ENCODE results near the gene SYK. TPM values are rescaled to one million over a fixed set of nuclear protein-coding genes. Genes with fewer than 3 reads are reported as not detected.

The SYK gene
- total RNA-seq, 1 donor from 2014 or later, result 0.41 TPM

DNA sequence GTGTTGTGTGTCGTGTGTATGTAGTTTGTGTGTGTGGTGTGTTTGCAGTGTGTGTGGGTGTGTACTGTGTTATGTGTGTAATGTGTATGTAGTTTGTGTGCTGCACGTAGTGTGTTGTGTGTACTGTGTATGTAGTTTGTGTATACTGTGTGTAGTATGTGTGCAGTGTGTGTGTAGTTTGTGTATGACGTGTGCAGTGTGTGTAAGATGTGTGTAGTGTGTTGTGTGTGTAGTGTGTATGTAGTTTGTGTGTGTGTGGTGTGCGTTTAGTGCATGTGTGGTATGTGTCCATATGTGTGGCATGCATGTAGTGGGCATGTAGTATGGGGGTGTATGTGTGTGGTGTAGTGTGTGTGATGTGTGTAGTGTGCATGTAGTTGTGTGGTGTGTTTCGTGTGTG lies 39.6 kb downstream of the SYK start:
- FAIRE-seq (no peak), DNase-seq (ENCODE audit: low read depth) (peak; percentile 0)
- H3K9me3 ChIP-seq (ENCODE audit: insufficient read depth, low read depth, low read length), result peaks cover 18% of the 10 kb centered on the region
- Mint-ChIP-seq H3K9me3 (ENCODE audit: unreplicated experiment) (no peaks in the 10 kb centered on the region), H3K36me3 (ENCODE audit: low read depth, unreplicated experiment) (no peaks in the 10 kb centered on the region), H3K4me1 (ENCODE audit: low read depth, unreplicated experiment) (peaks cover 3% of the 10 kb centered on the region), H3K4me3 (ENCODE audit: unreplicated experiment) (no peak overlapping the region), H3K27ac (ENCODE audit: unreplicated experiment) (no peak overlapping the region), H3K27me3 (ENCODE audit: low read depth, unreplicated experiment) (no peaks in the 10 kb centered on the region)
- no peaks in the 10 kb centered on the region for H3K27me3 ChIP-seq (ENCODE audit: insufficient read depth, low read length)
- no peak overlapping the region for H3K4me3 ChIP-seq (ENCODE audit: insufficient read depth, low read depth, low read length)
- H3K79me2 ChIP-seq (ENCODE audit: insufficient read depth, low read length), result no peaks in the 10 kb centered on the region
- H3K36me3 ChIP-seq (ENCODE audit: insufficient read depth, low read length), result no peaks in the 10 kb centered on the region
- no peak overlapping the region for H3K4me2 ChIP-seq (ENCODE audit: low read length)
- H2AFZ ChIP-seq (ENCODE audit: low read depth, low read length), result no peak overlapping the region
- no peak overlapping the region for H3K27ac ChIP-seq (ENCODE audit: low read depth, low read length)
- no peak for TF ChIP-seq EZH2 (IDR thresholded peaks at IDR 0.05; ENCODE audit: insufficient read depth, low read length)
- TF ChIP-seq, protein P1, sequence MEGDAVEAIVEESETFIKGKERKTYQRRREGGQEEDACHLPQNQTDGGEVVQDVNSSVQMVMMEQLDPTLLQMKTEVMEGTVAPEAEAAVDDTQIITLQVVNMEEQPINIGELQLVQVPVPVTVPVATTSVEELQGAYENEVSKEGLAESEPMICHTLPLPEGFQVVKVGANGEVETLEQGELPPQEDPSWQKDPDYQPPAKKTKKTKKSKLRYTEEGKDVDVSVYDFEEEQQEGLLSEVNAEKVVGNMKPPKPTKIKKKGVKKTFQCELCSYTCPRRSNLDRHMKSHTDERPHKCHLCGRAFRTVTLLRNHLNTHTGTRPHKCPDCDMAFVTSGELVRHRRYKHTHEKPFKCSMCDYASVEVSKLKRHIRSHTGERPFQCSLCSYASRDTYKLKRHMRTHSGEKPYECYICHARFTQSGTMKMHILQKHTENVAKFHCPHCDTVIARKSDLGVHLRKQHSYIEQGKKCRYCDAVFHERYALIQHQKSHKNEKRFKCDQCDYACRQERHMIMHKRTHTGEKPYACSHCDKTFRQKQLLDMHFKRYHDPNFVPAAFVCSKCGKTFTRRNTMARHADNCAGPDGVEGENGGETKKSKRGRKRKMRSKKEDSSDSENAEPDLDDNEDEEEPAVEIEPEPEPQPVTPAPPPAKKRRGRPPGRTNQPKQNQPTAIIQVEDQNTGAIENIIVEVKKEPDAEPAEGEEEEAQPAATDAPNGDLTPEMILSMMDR (IDR thresholded peaks at IDR 0.05; ENCODE audit: insufficient read depth, low read depth, low read length), result no peak
- H3K4me1 ChIP-seq (ENCODE audit: insufficient read depth, low read length), result no peaks in the 10 kb centered on the region
- no peaks in the 10 kb centered on the region for H4K20me1 ChIP-seq (ENCODE audit: insufficient read depth, low read length)
- no peak overlapping the region for H3K9ac ChIP-seq (ENCODE audit: low read length)

DNA sequence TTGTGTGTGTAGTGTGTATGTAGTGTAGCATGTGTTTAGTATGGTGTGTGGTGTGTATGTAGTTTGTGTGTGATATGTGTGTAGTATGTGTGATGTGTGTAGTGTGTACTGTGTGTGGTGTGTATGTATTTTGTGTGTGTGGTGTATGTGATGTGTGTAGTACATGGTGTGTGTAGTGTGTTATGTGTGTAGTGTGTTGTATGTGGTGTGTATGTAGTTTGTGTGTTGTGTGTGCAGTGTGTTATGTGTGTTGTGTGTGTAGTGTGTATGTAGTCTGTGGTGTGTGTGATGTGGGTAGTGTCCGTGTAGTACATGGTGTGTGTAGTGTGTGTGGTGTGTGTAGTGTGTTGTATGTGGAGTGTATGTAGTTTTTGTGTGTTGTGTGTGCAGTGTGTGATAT lies 40.0 kb downstream of the SYK start:
- FAIRE-seq, result no peak
- H3K9me3 ChIP-seq (ENCODE audit: insufficient read depth, low read depth, low read length), result peaks cover 18% of the 10 kb centered on the region
- no peaks in the 10 kb centered on the region for H3K79me2 ChIP-seq (ENCODE audit: insufficient read depth, low read length)

DNA sequence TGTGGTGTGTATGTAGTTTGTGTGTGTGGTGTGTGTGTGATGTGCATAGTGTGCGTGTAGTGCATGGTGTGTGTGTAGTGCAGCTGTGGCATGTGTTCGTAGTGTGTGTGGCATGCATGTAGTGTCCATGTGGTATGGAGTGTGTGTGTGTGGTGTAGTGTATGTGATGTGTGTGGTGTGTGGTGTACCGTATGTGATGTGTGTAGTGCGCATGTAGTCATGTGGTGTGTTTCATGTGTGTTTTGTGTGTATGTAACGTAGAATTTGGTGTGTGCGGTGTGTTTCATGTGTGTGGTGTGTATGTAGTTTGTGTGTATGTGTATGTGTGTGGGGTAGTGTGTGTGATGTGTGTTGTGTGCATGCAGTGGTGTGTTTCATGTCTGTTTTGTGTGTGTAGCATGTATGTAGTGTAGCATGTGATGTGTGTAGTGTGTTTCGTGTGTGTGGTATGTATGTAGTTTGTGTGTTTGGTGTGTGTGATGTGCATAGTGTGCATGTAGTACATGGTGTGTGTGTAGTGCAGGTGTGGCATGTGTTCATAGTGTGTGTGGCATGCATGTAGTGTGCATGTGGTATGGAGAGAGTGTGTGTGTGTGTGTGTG lies 40.7 kb downstream of the SYK start:
- H3K36me3 Mint-ChIP-seq (ENCODE audit: low read depth, unreplicated experiment), result no peaks in the 10 kb centered on the region
- peaks cover 3% of the 10 kb centered on the region for H3K4me1 Mint-ChIP-seq (ENCODE audit: low read depth, unreplicated experiment)
- no peak overlapping the region for H3K4me3 Mint-ChIP-seq (ENCODE audit: unreplicated experiment)
- H3K27me3 ChIP-seq (ENCODE audit: insufficient read depth, low read length), result no peaks in the 10 kb centered on the region
- H3K36me3 ChIP-seq (ENCODE audit: insufficient read depth, low read length), result no peaks in the 10 kb centered on the region
- no peak overlapping the region for H3K4me2 ChIP-seq (ENCODE audit: low read length)
- H3K9ac ChIP-seq (ENCODE audit: low read length), result no peak overlapping the region
- no peaks in the 10 kb centered on the region for H3K4me1 ChIP-seq (ENCODE audit: insufficient read depth, low read length)
- H2AFZ ChIP-seq (ENCODE audit: low read depth, low read length), result no peak overlapping the region
- H3K27ac ChIP-seq (ENCODE audit: low read depth, low read length), result no peak overlapping the region
- no peak overlapping the region for H3K4me3 ChIP-seq (ENCODE audit: insufficient read depth, low read depth, low read length)
- H3K9me3 ChIP-seq (ENCODE audit: insufficient read depth, low read depth, low read length), result peaks cover 18% of the 10 kb centered on the region
- TF ChIP-seq, protein P1 (IDR thresholded peaks at IDR 0.05; ENCODE audit: insufficient read depth, low read depth, low read length), result no peak
- TF ChIP-seq EZH2 (IDR thresholded peaks at IDR 0.05; ENCODE audit: insufficient read depth, low read length), result no peak
- DNase-seq (ENCODE audit: low read depth) (no peak), FAIRE-seq (no peak)
- no peaks in the 10 kb centered on the region for H4K20me1 ChIP-seq (ENCODE audit: insufficient read depth, low read length)
- H3K27me3 Mint-ChIP-seq (ENCODE audit: low read depth, unreplicated experiment), result peaks cover 3% of the 10 kb centered on the region
- no peak overlapping the region for H3K27ac Mint-ChIP-seq (ENCODE audit: unreplicated experiment)
- H3K79me2 ChIP-seq (ENCODE audit: insufficient read depth, low read length), result no peaks in the 10 kb centered on the region
- no peaks in the 10 kb centered on the region for H3K9me3 Mint-ChIP-seq (ENCODE audit: unreplicated experiment)

More for the DNA sequence above, 40.0 kb downstream of the SYK start:
- Mint-ChIP-seq H3K27ac (ENCODE audit: unreplicated experiment) (no peak overlapping the region), H3K9me3 (ENCODE audit: unreplicated experiment) (no peaks in the 10 kb centered on the region), H3K4me3 (ENCODE audit: unreplicated experiment) (no peak overlapping the region), H3K36me3 (ENCODE audit: low read depth, unreplicated experiment) (no peaks in the 10 kb centered on the region), H3K27me3 (ENCODE audit: low read depth, unreplicated experiment) (no peaks in the 10 kb centered on the region), H3K4me1 (ENCODE audit: low read depth, unreplicated experiment) (peaks cover 3% of the 10 kb centered on the region)
- Histone ChIP-seq H3K9ac (ENCODE audit: low read length) (no peak overlapping the region), H3K4me2 (ENCODE audit: low read length) (no peak overlapping the region), H4K20me1 (ENCODE audit: insufficient read depth, low read length) (no peaks in the 10 kb centered on the region), H3K4me1 (ENCODE audit: insufficient read depth, low read length) (no peaks in the 10 kb centered on the region), H2AFZ (ENCODE audit: low read depth, low read length) (no peak overlapping the region), H3K4me3 (ENCODE audit: insufficient read depth, low read depth, low read length) (no peak overlapping the region), H3K27ac (ENCODE audit: low read depth, low read length) (no peak overlapping the region), H3K36me3 (ENCODE audit: insufficient read depth, low read length) (no peaks in the 10 kb centered on the region), H3K27me3 (ENCODE audit: insufficient read depth, low read length) (no peaks in the 10 kb centered on the region)
- DNase-seq (ENCODE audit: low read depth), result no peak
- TF ChIP-seq, protein P1 (IDR thresholded peaks at IDR 0.05; ENCODE audit: insufficient read depth, low read depth, low read length), result no peak
- no peak for TF ChIP-seq EZH2 (IDR thresholded peaks at IDR 0.05; ENCODE audit: insufficient read depth, low read length)
